Small intestine (tissue), 7 donors: ENCODE measurements around the gene TSC1. TPM values are rescaled to one million over a fixed set of nuclear protein-coding genes. Genes with fewer than 3 reads are reported as not detected.

Experiments used
- DNase-seq, 2 donors: peaks; one replicate each; pipeline versions ENCODE4 v3.0.0 to v3.0.0-alpha.2; 2013
- FAIRE-seq: peaks from 2 replicates; lab custom pipeline; 2012; peaks lifted over from hg19 to GRCh38; lab: Jason Lieb, UNC
- H3K27ac ChIP-seq, 3 donors: one replicate each; pipeline ENCODE4 v1.5.1; 2013; ENCODE audit warnings: low read length in 2 of 3, mild to moderate bottlenecking in 2 of 3, control low read depth in 1 of 3, inconsistent platforms in 1 of 3, low read depth in 1 of 3, moderate library complexity in 1 of 3
- H3K27me3 ChIP-seq, 3 donors: one replicate each; pipeline ENCODE4 v1.6.1; 2013; ENCODE audit warnings: low read length in 3 of 3, inconsistent platforms in 1 of 3; ENCODE audit not compliant: control insufficient read depth in 3 of 3, insufficient read depth in 3 of 3
- H3K36me3 ChIP-seq, 3 donors: one replicate each; pipeline ENCODE4 v1.6.1; 2013; ENCODE audit warnings: low read length in 3 of 3, inconsistent platforms in 1 of 3, low read depth in 1 of 3, mild to moderate bottlenecking in 1 of 3, moderate library complexity in 1 of 3; ENCODE audit not compliant: control insufficient read depth in 3 of 3, insufficient read depth in 2 of 3
- H3K4me1 ChIP-seq, 3 donors: one replicate each; pipeline ENCODE4 v1.6.1; 2013; ENCODE audit warnings: low read length in 2 of 3, inconsistent platforms in 1 of 3, low read depth in 1 of 3, mild to moderate bottlenecking in 1 of 3, moderate library complexity in 1 of 3; ENCODE audit not compliant: control insufficient read depth in 3 of 3, insufficient read depth in 2 of 3
- H3K4me3 ChIP-seq, 3 donors: one replicate each; pipeline ENCODE4 v1.5.1; 2013; ENCODE audit warnings: low read length in 3 of 3, control low read depth in 1 of 3, inconsistent platforms in 1 of 3, low read depth in 1 of 3, mild to moderate bottlenecking in 1 of 3, moderate library complexity in 1 of 3
- H3K9me3 ChIP-seq, 2 donors: one replicate each; pipeline ENCODE4 v1.6.1; 2013; ENCODE audit warnings: low read depth in 1 of 2, low read length in 1 of 2; ENCODE audit not compliant: control insufficient read depth in 2 of 2, insufficient read depth in 1 of 2
- WGBS, 3 donors: extraction: QIAGEN DNeasy Blood & Tissue Kit; methylation state at CpG; one replicate each; pipeline ENCODE4 v1.1.7; 2013; 5-methylcytosine and 5-hydroxymethylcytosine counted together
- polyA plus RNA-seq, 4 donors: library from polyadenylated mRNA; stranded (reverse) in 3 of 4; unstranded in 1 of 4; fragments of 200-250 nt in 3 of 4; fragments of 120-200 nt in 1 of 4; gene quantifications; one replicate each; pipeline versions ENCODE4 v1.2.1 to v1.2.3, GENCODE V29; 2013
- donor health status: healthy with polysubstance abuse.
- donor health status: control.
- donor health status: control.
- donor health status: Bipolar disorder and iron deficiency.
- donor health status: healthy.

TSC1 gene
- polyA plus RNA-seq, 4 donors = 7.3 to 43.3 (median 12.1) TPM

- Histone ChIP-seq H3K27me3 (peaks cover 0 to 8% (median 0%) of the 10 kb centered on the region in 3 donors), H3K27ac (no peak overlapping the region), H3K9me3 (peaks cover 0 to 10% of the 10 kb centered on the region in 2 donors), H3K4me3 (no peak overlapping the region), H3K4me1 (no peaks in the 10 kb centered on the region), H3K36me3 (no peaks in the 10 kb centered on the region)
- DNase-seq = no peak
- 69 to 82% (median 77%) methylated on average over 2 of the region's 2 CpGs for WGBS, 3 donors
- no peak for FAIRE-seq
These were observed 10.7 kb upstream of the TSC1 start for GRCh38 chr9:132955123-132955522.

GRCh38 chr9:132949709-132950108 is 5.3 kb upstream of the TSC1 start:
- WGBS, 3 donors = 82 to 87% (median 85%) methylated on average over 4 of the region's 4 CpGs
- Histone ChIP-seq H3K4me3 (no peak overlapping the region), H3K27ac (no peak overlapping the region), H3K9me3 (peaks cover 0 to 2% of the 10 kb centered on the region in 2 donors), H3K4me1 (peaks cover 0 to 5% (median 0%) of the 10 kb centered on the region in 3 donors), H3K27me3 (no peaks in the 10 kb centered on the region), H3K36me3 (no peaks in the 10 kb centered on the region)
- FAIRE-seq = no peak
- DNase-seq = no peak

- no peak overlapping the region for H3K4me3 ChIP-seq
- FAIRE-seq (no peak), DNase-seq (peak in 1 of 2 donors; percentile 39)
- H3K36me3 ChIP-seq = no peaks in the 10 kb centered on the region
- no peaks in the 10 kb centered on the region for H3K27me3 ChIP-seq
- peaks cover 0 to 5% (median under 1%) of the 10 kb centered on the region in 3 donors for H3K4me1 ChIP-seq
- no peak overlapping the region for H3K27ac ChIP-seq
- no peaks in the 10 kb centered on the region for H3K9me3 ChIP-seq
- 75 to 80% (median 76%) methylated on average over 18 of the region's 18 CpGs for WGBS, 3 donors
These were observed 4.2 kb upstream of the TSC1 start for GRCh38 chr9:132948482-132949050.

GRCh38 chr9:132947756-132948155 is 3.3 kb upstream of the TSC1 start:
- Histone ChIP-seq H3K36me3 (no peaks in the 10 kb centered on the region), H3K9me3 (no peaks in the 10 kb centered on the region), H3K27me3 (no peaks in the 10 kb centered on the region), H3K27ac (no peak overlapping the region), H3K4me1 (peaks cover 0 to 10% (median 5%) of the 10 kb centered on the region in 3 donors), H3K4me3 (no peak overlapping the region)
- DNase-seq (no peak), FAIRE-seq (no peak)
- WGBS, 3 donors = 92 to 94% (median 93%) methylated on average over 8 of the region's 8 CpGs

- FAIRE-seq = no peak
These were observed 2.3 kb upstream of the TSC1 start for GRCh38 chr9:132946631-132947295.

GRCh38 chr9:132946211-132946610 is 1.8 kb upstream of the TSC1 start:
- no peak overlapping the region for H3K4me3 ChIP-seq
- H3K27ac ChIP-seq = no peak overlapping the region
- DNase-seq = no peak
- FAIRE-seq = no peak
- no peaks in the 10 kb centered on the region for H3K27me3 ChIP-seq
- H3K9me3 ChIP-seq = no peaks in the 10 kb centered on the region
- 44 to 55% (median 48%) methylated on average over 3 of the region's 3 CpGs for WGBS, 3 donors
- H3K4me1 ChIP-seq = peaks cover 0 to 12% (median 5%) of the 10 kb centered on the region in 3 donors
- no peaks in the 10 kb centered on the region for H3K36me3 ChIP-seq

More at GRCh38 chr9:132946631-132947295, 2.3 kb upstream of the TSC1 start:
- WGBS, 3 donors = 82 to 89% (median 88%) methylated on average over 7 of the region's 7 CpGs
- peaks cover 0 to 12% (median 5%) of the 10 kb centered on the region in 3 donors for H3K4me1 ChIP-seq
- H3K27me3 ChIP-seq = no peaks in the 10 kb centered on the region
- no peak overlapping the region for H3K4me3 ChIP-seq
- no peak overlapping the region for H3K27ac ChIP-seq
- H3K9me3 ChIP-seq = no peaks in the 10 kb centered on the region
- H3K36me3 ChIP-seq = no peaks in the 10 kb centered on the region
- peak in 1 of 2 donors; percentile 28 for DNase-seq

GRCh38 chr9:132945186-132946130 is 1.0 kb upstream of the TSC1 start:
- FAIRE-seq (no peak), DNase-seq (no peak)
- WGBS, 3 donors = 61 to 65% (median 63%) methylated on average over 23 of the region's 23 CpGs
- Histone ChIP-seq H3K36me3 (no peaks in the 10 kb centered on the region), H3K4me1 (peaks cover 0 to 12% (median 5%) of the 10 kb centered on the region in 3 donors), H3K27me3 (no peaks in the 10 kb centered on the region), H3K9me3 (no peaks in the 10 kb centered on the region), H3K4me3 (peak overlapping the region; percentile 96 to 99 (median 98)), H3K27ac (peak overlapping the region; percentile 57 to 96 (median 88))
